HL-60 (cell line): Measurements from ENCODE around the gene MRPS18A.

Experiments used
- DNase-seq, 2 experiments: peaks; one replicate each; pipeline ENCODE4 v3.0.0-alpha.2; 2010 to 2020; ENCODE audit warnings: low read depth in 1 of 2, low spot score in 1 of 2
- H3K27ac ChIP-seq: fragments of 250-450 bp; sonication (Bioruptor Pico); replicated peaks from 2 replicates; pipeline ENCODE4 v1.5.1; 2020; ENCODE audit warnings: mild to moderate bottlenecking, moderate library complexity
- H3K27me3 ChIP-seq: fragments of 250-450 bp; sonication (Bioruptor Pico); 2 replicates; pipeline ENCODE4 v1.5.1; 2021; ENCODE audit warnings: mild to moderate bottlenecking, moderate library complexity; ENCODE audit not compliant: insufficient read depth, poor library complexity, severe bottlenecking
- H3K4me3 ChIP-seq: replicated peaks from 2 replicates; pipeline ENCODE4 v1.5.1; 2011; ENCODE audit warnings: mild to moderate bottlenecking, control low read depth, low read length; ENCODE audit not compliant: insufficient read depth
- CTCF ChIP-seq: IDR thresholded peaks from one replicate; pipeline ENCODE4 v1.5.1; 2011; ENCODE audit warnings: low read length, control low read depth, inconsistent platforms; ENCODE audit not compliant: insufficient read depth
- GABPA ChIP-seq: IDR thresholded peaks from 2 replicates; pipeline ENCODE4 v1.6.1; 2012; ENCODE audit warnings: low read depth
- POLR2AphosphoS5 ChIP-seq: IDR thresholded peaks from 2 replicates; pipeline ENCODE4 v1.6.1; 2012; ENCODE audit warnings: low read depth
- REST ChIP-seq: IDR thresholded peaks from 2 replicates; pipeline ENCODE4 v1.6.1; 2012; ENCODE audit warnings: low read depth; ENCODE audit not compliant: insufficient replicate concordance
- SPI1 ChIP-seq: IDR thresholded peaks from 2 replicates; pipeline ENCODE4 v1.6.1; 2012; ENCODE audit warnings: low read depth, mild to moderate bottlenecking, borderline replicate concordance

Gene MRPS18A

DNA sequence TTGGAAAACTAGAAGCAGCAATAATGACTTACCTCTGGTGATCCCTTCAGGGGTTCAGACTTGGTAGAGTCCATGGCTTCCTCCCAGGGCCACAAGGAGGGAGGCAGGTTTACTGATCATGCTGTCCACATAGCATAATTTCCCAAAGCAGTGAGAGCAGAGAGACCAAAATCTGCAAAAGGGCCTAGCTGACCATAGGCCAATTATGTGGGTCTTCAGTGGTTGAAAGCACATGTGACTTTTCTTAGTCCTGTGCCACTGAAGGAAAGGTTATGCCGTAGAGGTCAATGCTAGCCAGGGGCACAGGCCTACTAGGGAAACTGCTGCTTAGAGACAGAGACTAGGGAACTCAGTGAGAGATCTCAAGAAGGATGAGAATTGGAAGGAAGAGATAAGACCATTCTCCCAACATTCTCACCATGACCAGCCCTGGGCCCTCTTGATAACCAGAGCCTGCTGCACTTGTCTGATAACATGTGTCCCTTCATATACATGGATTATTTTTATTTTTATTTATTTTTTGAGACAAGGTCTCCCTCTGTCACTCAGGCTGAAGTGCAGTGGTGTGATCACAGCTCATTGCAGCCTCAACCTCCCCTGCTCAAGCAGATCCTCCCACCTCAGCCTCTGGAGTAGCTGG, 56.5 kb downstream of the MRPS18A start:
- Histone ChIP-seq H3K4me3 (no peak overlapping the region), H3K27me3 (no peaks in the 10 kb centered on the region), H3K27ac (no peak overlapping the region)
- peak in 1 of 2 experiments; percentile 7 for DNase-seq
- TF ChIP-seq SPI1 (no peak), CTCF (no peak), GABPA (no peak), REST (no peak), POLR2AphosphoS5 (no peak)

- no peaks in the 10 kb centered on the region for H3K27me3 ChIP-seq
- peak; percentile 49; the same call in 1 of the 2 replicates for TF ChIP-seq SPI1
- no peak for TF ChIP-seq REST
- peak; percentile 78 for TF ChIP-seq POLR2AphosphoS5
- H3K4me3 ChIP-seq, result peak overlapping the region; percentile 67
Measured at GRCh38 chr6:43629505-43630300, 57.9 kb downstream of the MRPS18A start.

DNA sequence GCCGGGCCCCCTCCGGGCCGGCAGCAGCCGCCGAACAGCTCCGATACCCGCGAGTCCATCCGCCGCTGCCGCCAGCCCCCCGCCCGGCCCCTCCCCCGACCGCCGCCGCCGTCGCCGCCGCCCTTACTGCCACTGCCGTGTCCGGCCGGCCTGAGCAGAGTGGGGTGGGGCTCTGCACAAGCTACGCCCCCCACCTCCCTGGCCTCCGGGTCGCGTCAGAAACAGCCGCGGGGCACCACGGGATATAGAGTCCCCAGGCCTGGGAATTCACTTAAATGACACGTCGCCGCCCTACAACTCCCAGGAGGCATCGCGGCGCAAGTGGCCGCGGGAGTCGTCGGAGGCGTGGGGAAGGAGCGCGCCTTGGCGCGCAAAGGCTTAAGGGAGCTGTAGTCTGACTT, 58.5 kb downstream of the MRPS18A start, which contains the start of gene GTPBP2:
GTPBP2 (minus strand) TSS at position 161 of the 401 bp plus-strand sequence; CDS start at position 59, 102 bp downstream.
- DNase-seq, result peak; percentile 96 to 99
- Histone ChIP-seq H3K4me3 (peak within 1 kb of the TSS; percentile 67), H3K27ac (peak within 1 kb of the TSS; percentile 97), H3K27me3 (no peaks in the 10 kb centered on the region)
- TF ChIP-seq GABPA (peak; percentile 42; the same call in 1 of the 2 replicates), POLR2AphosphoS5 (peak; percentile 36; the same call in 1 of the 2 replicates), REST (no peak), CTCF (no peak), SPI1 (no peak)

More at GRCh38 chr6:43629505-43630300, 57.9 kb downstream of the MRPS18A start:
- H3K27ac ChIP-seq, result peak overlapping the region; percentile 97
- DNase-seq, result peak; percentile 92 to 99
